ENCODE data around the gene BRIP1.

GRCh38 chr17:61833536-61834193, 29.7 kb downstream of the BRIP1 start:
- no peak for TF ChIP-seq EZH2phosphoT487 (IDR thresholded peaks at IDR 0.05; ENCODE audit: insufficient read depth, low read depth)
- no peak for TF ChIP-seq EZH2 (IDR thresholded peaks at IDR 0.05; ENCODE audit: insufficient read depth, poor library complexity, severe bottlenecking)

Data from GM23248 (cell line).